K562 (cell line): ENCODE results near the gene NACC1. TPM values are rescaled to one million over a fixed set of nuclear protein-coding genes. Genes with fewer than 3 reads are reported as not detected.

ENCODE experiments used
- ARHGAP35 ChIP-seq: fragments of 450-650 bp; IDR thresholded peaks from 2 replicates; pipeline ENCODE4 v1.6.1; 2018; ENCODE audit not compliant: partially characterized antibody
- ARID3A ChIP-seq: IDR thresholded peaks from 2 replicates; pipeline ENCODE4 v1.6.1; 2012; ENCODE audit warnings: low read depth, low read length, improper control_type of control experiment, borderline replicate concordance
- ARNT ChIP-seq, 2 experiments: fragments of 450-650 bp; IDR thresholded peaks; 2 replicates each; pipeline ENCODE4 v1.6.1; 2016; ENCODE audit warnings: mild to moderate bottlenecking in 1 of 2
- CBFB ChIP-seq: sonication (generic); formaldehyde crosslinking; IDR thresholded peaks from 2 replicates; pipeline ENCODE4 v1.4.0; 2020; ENCODE audit warnings: mild to moderate bottlenecking, missing genetic modification reagents
- DLX4 ChIP-seq: fragments of 250-450 bp; sonication (Bioruptor Pico); IDR thresholded peaks from 2 replicates; pipeline ENCODE4 v1.6.1; 2021; ENCODE audit warnings: mild to moderate bottlenecking
- HNRNPH1 ChIP-seq: fragments of 200-400 bp; formaldehyde crosslinking; optimal IDR thresholded peaks from 2 replicates; pipeline ENCODE3; 2017; ENCODE audit warnings: low read depth, mild to moderate bottlenecking, low read length, moderate library complexity
- KAT7 ChIP-seq: sonication (generic); formaldehyde crosslinking; IDR thresholded peaks from 2 replicates; pipeline ENCODE4 v1.8.0; 2022; ENCODE audit warnings: missing genetic modification reagents, mild to moderate bottlenecking, borderline replicate concordance
- MAFK ChIP-seq: IDR thresholded peaks from 2 replicates; pipeline ENCODE4 v1.6.1; 2011; ENCODE audit warnings: low read length, improper control_type of control experiment
- MTA1 ChIP-seq: fragments of 450-650 bp; IDR thresholded peaks from 2 replicates; pipeline ENCODE4 v1.6.1; 2017; ENCODE audit warnings: borderline replicate concordance
- PKNOX1 ChIP-seq: fragments of 450-650 bp; IDR thresholded peaks from 2 replicates; pipeline ENCODE4 v1.6.1; 2016
- SAFB ChIP-seq: fragments of 200-400 bp; formaldehyde crosslinking; IDR thresholded peaks from 2 replicates; pipeline ENCODE4 v1.6.1; 2017; ENCODE audit warnings: low read depth, low read length, borderline replicate concordance
- SRSF1 ChIP-seq: fragments of 200-400 bp; formaldehyde crosslinking; IDR thresholded peaks from 2 replicates; pipeline ENCODE4 v1.6.1; 2017; ENCODE audit warnings: mild to moderate bottlenecking, low read depth, low read length, moderate library complexity
- SRSF9 ChIP-seq: fragments of 200-400 bp; formaldehyde crosslinking; IDR thresholded peaks from 2 replicates; pipeline ENCODE4 v1.6.1; 2017; ENCODE audit warnings: low read depth, low read length, borderline replicate concordance
- U2AF2 ChIP-seq: fragments of 200-400 bp; formaldehyde crosslinking; optimal IDR thresholded peaks from 2 replicates; pipeline ENCODE3; 2017; ENCODE audit warnings: low read depth, mild to moderate bottlenecking, low read length
- ZC3H4 ChIP-seq: sonication (generic); formaldehyde crosslinking; IDR thresholded peaks from 2 replicates; pipeline ENCODE4 v1.9.0; 2021; ENCODE audit warnings: missing genetic modification reagents, borderline replicate concordance
- ZEB2 ChIP-seq: fragments of 450-650 bp; IDR thresholded peaks from 2 replicates; pipeline ENCODE4 v1.6.1; 2016
- ZNF124 ChIP-seq: sonication (generic); formaldehyde crosslinking; IDR thresholded peaks from 2 replicates; pipeline ENCODE4 v1.8.1; 2022; ENCODE audit warnings: missing genetic modification reagents
- ZNF311 ChIP-seq: fragments of 250-450 bp; sonication (Bioruptor Pico); IDR thresholded peaks from 2 replicates; pipeline ENCODE4 v1.4.0; 2020; ENCODE audit warnings: mild to moderate bottlenecking, moderate library complexity
- ZNF41 ChIP-seq: fragments of 250-450 bp; sonication (Bioruptor Pico); conservative IDR thresholded peaks from 2 replicates; pipeline ENCODE4 v1.4.0; 2020; ENCODE audit warnings: mild to moderate bottlenecking
- ZNF79 ChIP-seq: fragments of 250-450 bp; sonication (Bioruptor Pico); IDR thresholded peaks from 2 replicates; pipeline ENCODE4 v1.4.0; 2020; ENCODE audit warnings: low read depth, mild to moderate bottlenecking, moderate library complexity
- polyA plus RNA-seq, 8 experiments: library from polyadenylated mRNA; depleted of rRNA in 4 of 8; stranded (reverse) in 5 of 8; unstranded in 3 of 8; fragments of >200 nt; fragmentation: Nextera tagmentation in 2 of 8; fragmentation: Illumina TruSeq in 1 of 8; extraction: Ambion mirVana in 2 of 8; extraction: Trizol in 1 of 8; gene quantifications; 2 replicates each; pipeline versions ENCODE4 v1.2.1 to v1.2.3, GENCODE V29; 2011 to 2014; ENCODE audit warnings: inconsistent platforms in 1 of 8, missing spikeins in 1 of 8
- total RNA-seq, 7 experiments: library from RNA; depleted of rRNA in 6 of 7; stranded (reverse); fragments of >200 nt in 6 of 7; fragmentation: Illumina TruSeq in 2 of 7; extraction: Trizol in 2 of 7; gene quantifications; 2 replicates each; pipeline versions ENCODE4 v1.2.1 to v1.2.3, GENCODE V29; 2011 to 2021; ENCODE audit warnings: low replicate concordance in 1 of 7
- TF ChIP-seq, protein P1 (sequence below): fragments of 250-450 bp; sonication (Bioruptor Pico); IDR thresholded peaks from 2 replicates; pipeline ENCODE4 v1.5.0; 2020; ENCODE audit warnings: mild to moderate bottlenecking, borderline replicate concordance
- TF ChIP-seq, protein P2 (sequence below): fragments of 250-450 bp; sonication (Bioruptor Pico); IDR thresholded peaks from 2 replicates; pipeline ENCODE4 v1.8.0; 2022; ENCODE audit warnings: moderate library complexity, mild to moderate bottlenecking, inconsistent platforms
- TF ChIP-seq, protein P3 (sequence below): fragments of 250-450 bp; sonication (Bioruptor Pico); IDR thresholded peaks from 2 replicates; pipeline ENCODE4 v1.8.0; 2021; ENCODE audit warnings: borderline replicate concordance, mild to moderate bottlenecking, moderate library complexity; ENCODE audit not compliant: poor library complexity, severe bottlenecking

Gene NACC1
- total and polyA plus RNA-seq, 9 of the 15 experiments (the other 6 are each of a cell fraction or from before 2014, with no cell fraction given): 0.04 to 96.6 (median 25.8) TPM

GRCh38 chr19:13151605-13152355 is 33.7 kb downstream of the NACC1 start (continued):
- no peak for TF ChIP-seq ZNF124
- no peak for TF ChIP-seq ZEB2
- TF ChIP-seq MAFK: no peak
- no peak for TF ChIP-seq MTA1
- TF ChIP-seq ARHGAP35: no peak
- TF ChIP-seq U2AF2: no peak
- no peak for TF ChIP-seq DLX4 (CRISPR knock-in tag)
- TF ChIP-seq, protein P1, sequence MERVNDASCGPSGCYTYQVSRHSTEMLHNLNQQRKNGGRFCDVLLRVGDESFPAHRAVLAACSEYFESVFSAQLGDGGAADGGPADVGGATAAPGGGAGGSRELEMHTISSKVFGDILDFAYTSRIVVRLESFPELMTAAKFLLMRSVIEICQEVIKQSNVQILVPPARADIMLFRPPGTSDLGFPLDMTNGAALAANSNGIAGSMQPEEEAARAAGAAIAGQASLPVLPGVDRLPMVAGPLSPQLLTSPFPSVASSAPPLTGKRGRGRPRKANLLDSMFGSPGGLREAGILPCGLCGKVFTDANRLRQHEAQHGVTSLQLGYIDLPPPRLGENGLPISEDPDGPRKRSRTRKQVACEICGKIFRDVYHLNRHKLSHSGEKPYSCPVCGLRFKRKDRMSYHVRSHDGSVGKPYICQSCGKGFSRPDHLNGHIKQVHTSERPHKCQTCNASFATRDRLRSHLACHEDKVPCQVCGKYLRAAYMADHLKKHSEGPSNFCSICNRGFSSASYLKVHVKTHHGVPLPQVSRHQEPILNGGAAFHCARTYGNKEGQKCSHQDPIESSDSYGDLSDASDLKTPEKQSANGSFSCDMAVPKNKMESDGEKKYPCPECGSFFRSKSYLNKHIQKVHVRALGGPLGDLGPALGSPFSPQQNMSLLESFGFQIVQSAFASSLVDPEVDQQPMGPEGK: no peak
- TF ChIP-seq ZNF311: no peak
- 0 out of 2 replicates have a peak, but pooled peaks have one; percentile 50 for TF ChIP-seq PKNOX1
- TF ChIP-seq SRSF9: no peak
- TF ChIP-seq KAT7 (CRISPR knock-in tag): no peak; the same call in 1 of the 2 replicates
- TF ChIP-seq, protein P2, sequence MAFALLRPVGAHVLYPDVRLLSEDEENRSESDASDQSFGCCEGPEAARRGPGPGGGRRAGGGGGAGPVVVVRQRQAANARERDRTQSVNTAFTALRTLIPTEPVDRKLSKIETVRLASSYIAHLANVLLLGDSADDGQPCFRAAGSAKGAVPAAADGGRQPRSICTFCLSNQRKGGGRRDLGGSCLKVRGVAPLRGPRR (CRISPR knock-in tag): no peak
- TF ChIP-seq SRSF1: no peak
- 0 out of 2 replicates have a peak, but pooled peaks have one; percentile 12 for TF ChIP-seq ARID3A
- TF ChIP-seq CBFB (CRISPR knock-in tag): no peak
- TF ChIP-seq ZNF41 (CRISPR knock-in tag): no peak
- no peak for TF ChIP-seq ZC3H4
- no peak for TF ChIP-seq ARNT (IDR thresholded peaks at IDR 0.05)
- TF ChIP-seq HNRNPH1: no peak
- TF ChIP-seq SAFB: peak; percentile 89
- TF ChIP-seq, protein P3, sequence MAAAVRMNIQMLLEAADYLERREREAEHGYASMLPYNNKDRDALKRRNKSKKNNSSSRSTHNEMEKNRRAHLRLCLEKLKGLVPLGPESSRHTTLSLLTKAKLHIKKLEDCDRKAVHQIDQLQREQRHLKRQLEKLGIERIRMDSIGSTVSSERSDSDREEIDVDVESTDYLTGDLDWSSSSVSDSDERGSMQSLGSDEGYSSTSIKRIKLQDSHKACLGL (CRISPR knock-in tag): no peak
- TF ChIP-seq ZNF79 (CRISPR knock-in tag): no peak
